Sciatic nerve (tissue), 2 donors: ENCODE measurements around the gene BCORL1. TPM values are rescaled to one million over a fixed set of nuclear protein-coding genes. Genes with fewer than 3 reads are reported as not detected.

Source experiments
- ATAC-seq: fragments of 200-7000 bp; cut with Tn5 transposase; one replicate; pipeline ENCODE4 v1.9.1; 2020; ENCODE audit warnings: mild to moderate bottlenecking, moderate library complexity
- DNase-seq: peaks from one replicate; pipeline ENCODE4 v3.0.0-alpha.2; 2020; ENCODE audit warnings: low spot score
- intact Hi-C: fragments of 100-400 bp; cut with DNase I; formaldehyde crosslinking; loops from one replicate; pipeline ENCODE4 v1.14.2; 2022
- total RNA-seq: library from RNA; stranded (reverse); fragmentation: NEBNext Ultra II Directional; extraction: Animal tissue kit (Norgen Biotek cat#: 25700); gene quantifications from one replicate; pipeline ENCODE4 v1.2.1, GENCODE V29; 2021
- donor health status: DM: no; HTN: no; CAD: no.
- donor health status: DM: no; HTN: no; CAD: no.

Gene BCORL1
- total RNA-seq, 1 donor from 2014 or later = 25.1 TPM

- intact Hi-C loops = no loop called here
- ATAC-seq (peak; percentile 80), DNase-seq (no peak)
Observed at GRCh38 chrX:130082244-130083106, 100.0 kb downstream of the BCORL1 start.

- ATAC-seq (no peak), DNase-seq (no peak)
- intact Hi-C loops = no loop called here
Observed at GRCh38 chrX:130083107-130083490, 100.7 kb downstream of the BCORL1 start.

GRCh38 chrX:130083656-130084382 lies 101.4 kb downstream of the BCORL1 start:
- ATAC-seq (no peak), DNase-seq (no peak)
- intact Hi-C loops = no loop called here

GRCh38 chrX:130084631-130085237 lies 102.3 kb downstream of the BCORL1 start:
- DNase-seq (no peak), ATAC-seq (no peak)
- intact Hi-C loops = no loop called here

- ATAC-seq (no peak), DNase-seq (no peak)
- intact Hi-C loops = no loop called here
Observed at GRCh38 chrX:130085551-130086446, 103.4 kb downstream of the BCORL1 start.

DNA sequence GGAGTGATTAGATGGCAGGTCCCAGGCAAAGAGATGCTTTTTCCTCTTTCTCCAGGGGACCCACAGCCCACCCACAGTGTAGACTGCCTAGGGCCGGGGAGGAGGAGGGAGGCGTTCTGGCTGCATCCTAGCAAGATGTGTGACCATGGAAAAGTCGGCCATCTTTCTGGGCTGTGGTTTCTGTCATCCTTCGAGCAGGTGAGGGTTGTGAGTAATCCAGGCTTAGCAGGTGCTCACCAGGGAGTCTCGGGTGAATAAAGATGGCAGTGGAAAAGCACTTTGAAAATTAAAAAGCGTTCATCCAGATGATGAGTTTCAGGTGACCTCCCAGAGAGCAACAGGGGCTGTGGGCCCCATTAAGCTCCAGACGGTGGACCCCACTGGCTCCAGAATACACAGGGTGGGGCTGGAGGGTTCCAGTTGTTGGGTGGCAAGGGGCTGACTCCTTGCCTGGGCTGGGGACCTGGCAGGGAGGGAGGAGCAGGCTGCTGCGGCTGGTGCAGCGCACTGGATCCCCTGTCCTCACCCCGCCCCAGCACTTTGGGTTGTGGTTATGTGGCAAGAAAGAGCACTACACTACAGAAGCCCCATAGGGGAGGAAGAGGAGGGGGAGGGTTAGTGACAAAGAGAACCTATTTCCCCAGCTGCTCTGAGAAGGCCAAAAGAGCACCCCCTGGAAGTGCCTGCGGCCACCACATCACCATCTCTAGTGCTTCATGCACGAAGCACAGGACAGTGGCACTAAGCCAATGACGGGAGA lies 104.2 kb downstream of the BCORL1 start:
- DNase-seq = no peak
- intact Hi-C loops = no loop called here
- ATAC-seq = no peak

GRCh38 chrX:130090364-130090763 lies 107.9 kb downstream of the BCORL1 start:
- intact Hi-C loops = no loop called here
- no peak for ATAC-seq

DNA sequence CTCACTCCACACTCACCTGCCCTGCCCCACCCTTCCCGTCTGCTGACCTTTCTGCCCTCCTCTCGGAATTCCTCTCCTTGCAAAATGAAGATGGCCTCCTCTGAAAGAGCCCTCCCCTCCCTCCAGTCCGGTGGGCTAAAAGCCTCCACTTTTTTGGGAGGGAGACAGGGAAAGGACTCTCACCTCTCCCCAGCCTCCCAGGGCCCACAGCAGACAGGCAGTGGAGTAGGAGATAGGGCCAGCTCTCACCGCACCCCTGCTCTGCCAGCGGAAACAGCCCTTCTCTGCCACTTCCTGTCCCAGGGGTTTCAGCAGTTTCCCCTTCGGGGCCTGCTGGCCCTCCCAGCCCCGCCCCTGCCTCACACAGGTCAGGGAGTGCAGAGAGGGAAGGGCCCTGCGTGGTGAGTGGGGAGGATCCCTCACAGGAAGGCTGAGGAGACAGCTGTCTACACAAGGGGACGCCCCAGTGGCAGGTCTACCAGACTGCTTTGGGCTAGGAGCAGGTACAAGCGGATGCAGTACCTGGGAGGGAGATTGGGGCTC lies 109.6 kb downstream of the BCORL1 start:
- DNase-seq (no peak), ATAC-seq (peak; percentile 62)
- intact Hi-C loops = no loop called here

More at GRCh38 chrX:130090364-130090763, 107.9 kb downstream of the BCORL1 start:
- no peak for DNase-seq

DNA sequence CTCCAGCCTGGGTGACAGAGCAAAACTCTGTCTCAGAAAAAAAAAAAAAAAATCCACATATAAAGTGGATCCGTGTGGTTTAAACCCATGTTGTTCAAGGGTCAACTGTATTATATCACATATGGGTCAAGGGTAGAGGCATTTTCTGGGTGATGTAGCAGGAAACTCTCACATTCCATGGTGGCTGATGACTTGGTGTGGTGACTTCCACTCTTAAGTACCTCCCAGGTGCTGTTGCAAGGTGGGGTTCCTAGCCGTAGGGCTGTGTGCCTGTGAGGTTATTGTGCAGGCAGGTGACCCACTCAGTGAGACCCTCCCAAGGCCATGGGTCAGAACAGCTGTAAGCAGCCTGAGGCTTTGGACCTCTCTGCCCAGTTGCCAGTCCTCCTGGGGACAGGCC lies 110.8 kb downstream of the BCORL1 start:
- intact Hi-C loops = no loop called here
- ATAC-seq = no peak
- no peak for DNase-seq

- ATAC-seq (no peak), DNase-seq (no peak)
- intact Hi-C loops = no loop called here
Observed at GRCh38 chrX:130094696-130095095, 112.3 kb downstream of the BCORL1 start.

DNA sequence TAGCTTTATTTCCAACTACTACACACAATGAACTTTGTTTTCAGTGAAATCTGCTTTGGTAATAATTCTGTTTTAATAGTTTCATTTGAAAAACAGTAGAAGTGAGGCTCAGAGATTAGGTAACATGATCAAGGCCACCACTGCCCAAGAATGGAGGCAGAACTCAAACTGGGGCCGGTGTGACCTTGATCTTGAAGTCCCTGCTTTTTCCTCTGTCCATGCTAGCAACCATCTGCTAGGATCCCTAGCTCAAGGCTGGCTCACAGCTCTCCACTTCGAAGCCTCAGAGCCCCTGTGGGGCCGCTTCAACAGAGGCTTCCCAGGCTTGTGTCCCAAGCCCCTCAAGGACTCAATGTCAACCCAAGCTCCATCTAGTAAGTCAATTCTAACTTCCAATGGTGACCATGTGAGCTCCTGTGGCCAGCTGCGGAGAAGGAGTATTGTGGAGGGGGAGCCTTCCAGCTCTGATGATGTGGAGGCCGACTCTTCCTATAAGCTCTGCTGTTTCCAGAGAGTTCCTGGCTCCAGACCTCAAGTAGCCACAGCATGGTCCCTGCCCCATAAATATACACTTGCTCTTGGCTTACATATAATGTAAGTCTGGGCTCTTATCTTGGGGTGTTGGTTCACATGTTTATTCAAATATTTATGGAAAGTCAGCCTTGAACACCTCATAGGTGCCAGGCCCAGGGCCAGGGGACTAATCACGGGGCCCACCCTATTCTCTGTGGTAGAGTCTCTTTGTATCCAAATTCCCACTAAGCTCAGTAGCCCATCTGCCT lies 113.0 kb downstream of the BCORL1 start:
- intact Hi-C loops = no loop called here
- ATAC-seq = no peak
- DNase-seq = no peak

GRCh38 chrX:130097507-130098209 lies 115.2 kb downstream of the BCORL1 start:
- ATAC-seq (no peak), DNase-seq (no peak)
- intact Hi-C loops = no loop called here

- intact Hi-C loops = no loop called here
- ATAC-seq (no peak), DNase-seq (no peak)
Observed at GRCh38 chrX:130098210-130098552, 115.7 kb downstream of the BCORL1 start.

DNA sequence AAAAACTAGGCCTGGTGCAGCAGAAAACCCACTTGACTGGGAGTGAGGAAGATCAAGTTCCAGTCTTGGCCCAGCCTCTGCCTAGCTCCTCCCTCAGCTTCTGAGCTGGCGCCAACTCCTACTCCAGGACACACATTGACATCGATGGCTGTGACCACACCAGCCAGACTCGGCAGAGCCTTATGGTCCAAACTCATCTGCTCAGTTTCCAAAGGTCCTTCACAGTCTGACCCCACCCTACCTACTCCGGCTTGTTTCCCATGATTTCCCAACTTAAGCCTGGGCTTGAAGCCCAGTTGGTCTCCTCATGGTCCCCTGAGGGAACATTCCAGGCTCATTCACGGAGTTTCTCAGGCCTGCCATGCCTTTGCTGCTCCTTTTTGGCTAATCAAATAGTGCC lies 117.7 kb downstream of the BCORL1 start:
- DNase-seq (no peak), ATAC-seq (peak; percentile 96)
- intact Hi-C loops = no loop called here

DNA sequence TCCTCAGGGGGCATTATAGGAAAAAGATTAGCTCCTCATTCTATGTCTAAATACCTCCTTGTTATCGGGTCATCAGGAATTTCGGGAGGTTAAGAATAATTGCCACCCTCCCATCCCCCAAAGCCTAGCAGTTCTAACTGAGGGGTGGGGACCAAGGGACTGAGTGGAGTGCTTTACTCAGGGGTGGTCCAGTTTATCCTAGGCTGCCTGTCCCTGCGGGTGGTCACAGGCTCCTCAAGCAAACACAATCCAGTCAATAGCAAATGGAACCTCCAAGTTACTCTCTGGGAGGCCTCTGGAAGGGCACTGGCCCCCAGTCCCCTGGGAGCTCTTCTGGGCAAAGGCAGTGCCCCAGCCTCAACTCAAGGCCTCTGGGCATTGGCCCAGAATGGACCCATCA lies 121.2 kb downstream of the BCORL1 start:
- ATAC-seq (no peak), DNase-seq (no peak)
- intact Hi-C loops = no loop called here

GRCh38 chrX:130105244-130105643 lies 122.8 kb downstream of the BCORL1 start:
- no peak for DNase-seq
- ATAC-seq = peak; percentile 7
- intact Hi-C loops = no loop called here

- no peak for DNase-seq
Observed at GRCh38 chrX:130106071-130106470, 123.6 kb downstream of the BCORL1 start.

More at GRCh38 chrX:130106071-130106470, 123.6 kb downstream of the BCORL1 start:
- peak; percentile 77 for ATAC-seq
- intact Hi-C loops = no loop called here
